ENCODE results near the gene ZFP1.

DNA sequence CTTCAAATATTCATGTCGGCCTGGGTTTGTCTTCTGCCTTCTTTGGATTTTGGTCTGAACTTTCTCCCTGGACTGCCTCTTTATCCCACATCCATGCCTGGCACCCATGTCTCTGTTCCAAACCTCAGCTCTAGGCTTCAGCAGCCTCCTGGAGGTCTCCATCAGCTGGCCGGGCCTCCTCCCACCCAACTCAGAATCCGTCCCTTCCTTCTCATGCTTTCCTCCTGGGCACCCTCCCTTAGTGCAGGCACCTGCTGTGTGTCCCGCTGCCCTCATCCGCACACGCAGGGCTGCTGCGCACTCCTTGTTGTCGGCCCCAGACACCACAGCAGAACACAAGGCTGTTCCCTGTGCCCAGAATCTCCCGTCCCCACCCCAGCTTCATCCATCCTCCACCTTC, 45.7 kb upstream of the ZFP1 start:
- TF ChIP-seq EZH2 (IDR thresholded peaks at IDR 0.05) (no peak), POLR2AphosphoS5 (IDR thresholded peaks at IDR 0.05; ENCODE audit: borderline replicate concordance, low read depth, low read length) (no peak)
